ENCODE data around the gene MRPL4. TPM values are rescaled to one million over a fixed set of nuclear protein-coding genes. Genes with fewer than 3 reads are reported as not detected.

The MRPL4 gene
- total and polyA plus RNA-seq, 2 of the 13 experiments (the other 11 are each of a cell fraction or from before 2014, with no cell fraction given) = 40.6 to 42.5 TPM

GRCh38 chr19:10269333-10270179, 17.5 kb downstream of the MRPL4 start (continued):
- TF ChIP-seq ZNF503 (CRISPR knock-in tag; IDR thresholded peaks at IDR 0.05) (no peak), MXI1 (IDR thresholded peaks at IDR 0.05; ENCODE audit: borderline replicate concordance, low read depth, low read length) (no peak), CSRNP1 (CRISPR knock-in tag; IDR thresholded peaks at IDR 0.05) (no peak), HNF4G (IDR thresholded peaks at IDR 0.05; ENCODE audit: borderline replicate concordance, low read depth, low read length) (no peak), HNF4G (CRISPR knock-in tag; IDR thresholded peaks at IDR 0.05; ENCODE audit: borderline replicate concordance, low read depth) (0 out of 2 replicates have a peak, but pooled peaks have one; percentile 58), MXD1 (CRISPR knock-in tag; IDR thresholded peaks at IDR 0.05) (no peak), ZBTB38 (CRISPR knock-in tag; IDR thresholded peaks at IDR 0.05) (peak; percentile 96; the same call in 1 of the 2 replicates), ARID5B (CRISPR knock-in tag; IDR thresholded peaks at IDR 0.05) (0 out of 2 replicates have a peak, but pooled peaks have one; percentile 17), ZNF512B (CRISPR knock-in tag; IDR thresholded peaks at IDR 0.05; ENCODE audit: borderline replicate concordance) (no peak), NCOA5 (CRISPR knock-in tag; IDR thresholded peaks at IDR 0.05) (no peak), REPIN1 (CRISPR knock-in tag; IDR thresholded peaks at IDR 0.05; ENCODE audit: borderline replicate concordance, low read depth) (no peak), KDM5B (CRISPR knock-in tag; IDR thresholded peaks at IDR 0.05; ENCODE audit: borderline replicate concordance) (no peak), ZNF546 (CRISPR knock-in tag; conservative IDR thresholded peaks at IDR 0.05) (no peak), HMG20B (CRISPR knock-in tag; conservative IDR thresholded peaks at IDR 0.05) (no peak), HOXA7 (CRISPR knock-in tag; IDR thresholded peaks at IDR 0.05) (no peak), POLR2AphosphoS2 (IDR thresholded peaks at IDR 0.05; ENCODE audit: low read depth, low read length) (no peak)

Data from HepG2 (cell line).